ENCODE data around the gene SNTG2.
"Not testable (repeated sequence)": the region's sequence is repeated elsewhere in the genome, so short reads cannot be mapped to it uniquely, and the experiment has no call there.

- TF ChIP-seq ZBTB43 (CRISPR knock-in tag; IDR thresholded peaks at IDR 0.05); CTCF (IDR thresholded peaks at IDR 0.05); ZNF423 (CRISPR knock-in tag; IDR thresholded peaks at IDR 0.05); MXD4 (CRISPR knock-in tag; IDR thresholded peaks at IDR 0.05; ENCODE audit: borderline replicate concordance); MAX (CRISPR knock-in tag; IDR thresholded peaks at IDR 0.05); KAT7 (CRISPR knock-in tag; IDR thresholded peaks at IDR 0.05; ENCODE audit: borderline replicate concordance); CBFB (CRISPR knock-in tag; IDR thresholded peaks at IDR 0.05; ENCODE audit: low read depth); ZNF512 (CRISPR knock-in tag; IDR thresholded peaks at IDR 0.05; ENCODE audit: borderline replicate concordance); E2F1 (CRISPR knock-in tag; IDR thresholded peaks at IDR 0.05): not testable (repeated sequence)
These were observed 437.5 kb downstream of the SNTG2 start for GRCh38 chr2:1387954-1388725.
